ENCODE measurements around the gene SDK1. TPM values are rescaled to one million over a fixed set of nuclear protein-coding genes. Genes with fewer than 3 reads are reported as not detected.
A peak's percentile ranks its signal among the peaks of the same experiment; 100 is the strongest.

The SDK1 gene
- total RNA-seq, 1 donor from 2014 or later, result 37.6 TPM

DNA sequence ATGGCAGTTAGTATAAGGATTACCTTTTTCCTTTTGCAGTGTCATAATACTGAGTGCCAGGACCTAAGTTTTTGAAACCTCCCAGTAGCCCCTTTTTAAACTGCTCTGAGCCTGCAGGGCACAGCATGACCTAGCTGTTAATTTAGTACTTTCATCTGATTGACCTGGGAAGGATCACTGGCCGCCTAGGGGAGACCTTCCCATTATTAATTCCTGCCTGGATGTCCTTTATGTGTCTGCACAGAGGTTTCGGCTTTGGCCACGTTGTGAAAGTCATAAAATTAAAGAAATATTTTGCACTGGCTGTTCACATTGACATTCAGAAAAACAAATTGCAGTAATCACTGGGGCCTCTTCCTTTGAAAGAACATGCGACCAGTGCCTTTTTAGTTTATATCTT lies 290.2 kb downstream of the SDK1 start:
- peak overlapping the region; percentile 69 for H3K27ac Mint-ChIP-seq
- DNase-seq (ENCODE audit: low spot score, unreplicated experiment), result no peak
- peaks cover 14% of the 10 kb centered on the region for H3K4me1 Mint-ChIP-seq (ENCODE audit: low read depth)
- peaks cover 3% of the 10 kb centered on the region for H3K9me3 Mint-ChIP-seq (ENCODE audit: low read depth)
- H3K27me3 Mint-ChIP-seq, result no peaks in the 10 kb centered on the region
- TF ChIP-seq, protein P1, sequence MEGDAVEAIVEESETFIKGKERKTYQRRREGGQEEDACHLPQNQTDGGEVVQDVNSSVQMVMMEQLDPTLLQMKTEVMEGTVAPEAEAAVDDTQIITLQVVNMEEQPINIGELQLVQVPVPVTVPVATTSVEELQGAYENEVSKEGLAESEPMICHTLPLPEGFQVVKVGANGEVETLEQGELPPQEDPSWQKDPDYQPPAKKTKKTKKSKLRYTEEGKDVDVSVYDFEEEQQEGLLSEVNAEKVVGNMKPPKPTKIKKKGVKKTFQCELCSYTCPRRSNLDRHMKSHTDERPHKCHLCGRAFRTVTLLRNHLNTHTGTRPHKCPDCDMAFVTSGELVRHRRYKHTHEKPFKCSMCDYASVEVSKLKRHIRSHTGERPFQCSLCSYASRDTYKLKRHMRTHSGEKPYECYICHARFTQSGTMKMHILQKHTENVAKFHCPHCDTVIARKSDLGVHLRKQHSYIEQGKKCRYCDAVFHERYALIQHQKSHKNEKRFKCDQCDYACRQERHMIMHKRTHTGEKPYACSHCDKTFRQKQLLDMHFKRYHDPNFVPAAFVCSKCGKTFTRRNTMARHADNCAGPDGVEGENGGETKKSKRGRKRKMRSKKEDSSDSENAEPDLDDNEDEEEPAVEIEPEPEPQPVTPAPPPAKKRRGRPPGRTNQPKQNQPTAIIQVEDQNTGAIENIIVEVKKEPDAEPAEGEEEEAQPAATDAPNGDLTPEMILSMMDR (IDR thresholded peaks at IDR 0.05; ENCODE audit: unreplicated experiment), result no peak
- H3K4me3 Mint-ChIP-seq (ENCODE audit: low read depth), result no peak overlapping the region
- no peaks in the 10 kb centered on the region for H3K36me3 Mint-ChIP-seq (ENCODE audit: insufficient read depth)

GRCh38 chr7:3591944-3592343 lies 290.9 kb downstream of the SDK1 start:
- H3K27ac Mint-ChIP-seq, result no peak overlapping the region
- H3K27me3 Mint-ChIP-seq, result no peaks in the 10 kb centered on the region
- H3K4me1 Mint-ChIP-seq (ENCODE audit: low read depth), result peaks cover 14% of the 10 kb centered on the region
- H3K4me3 Mint-ChIP-seq (ENCODE audit: low read depth), result no peak overlapping the region
- TF ChIP-seq, protein P1 (IDR thresholded peaks at IDR 0.05; ENCODE audit: unreplicated experiment), result no peak
- no peaks in the 10 kb centered on the region for H3K36me3 Mint-ChIP-seq (ENCODE audit: insufficient read depth)
- DNase-seq (ENCODE audit: low spot score, unreplicated experiment), result no peak
- H3K9me3 Mint-ChIP-seq (ENCODE audit: low read depth), result peaks cover 3% of the 10 kb centered on the region

GRCh38 chr7:3592401-3593134 lies 291.5 kb downstream of the SDK1 start:
- DNase-seq (ENCODE audit: low spot score, unreplicated experiment), result no peak
- H3K4me3 Mint-ChIP-seq (ENCODE audit: low read depth), result no peak overlapping the region
- no peaks in the 10 kb centered on the region for H3K27me3 Mint-ChIP-seq
- peaks cover 14% of the 10 kb centered on the region for H3K4me1 Mint-ChIP-seq (ENCODE audit: low read depth)
- no peak overlapping the region for H3K27ac Mint-ChIP-seq
- peaks cover 3% of the 10 kb centered on the region for H3K9me3 Mint-ChIP-seq (ENCODE audit: low read depth)
- H3K36me3 Mint-ChIP-seq (ENCODE audit: insufficient read depth), result no peaks in the 10 kb centered on the region
- TF ChIP-seq, protein P1 (IDR thresholded peaks at IDR 0.05; ENCODE audit: unreplicated experiment), result no peak

GRCh38 chr7:3594901-3595300 lies 293.8 kb downstream of the SDK1 start:
- no peaks in the 10 kb centered on the region for H3K27me3 Mint-ChIP-seq

DNA sequence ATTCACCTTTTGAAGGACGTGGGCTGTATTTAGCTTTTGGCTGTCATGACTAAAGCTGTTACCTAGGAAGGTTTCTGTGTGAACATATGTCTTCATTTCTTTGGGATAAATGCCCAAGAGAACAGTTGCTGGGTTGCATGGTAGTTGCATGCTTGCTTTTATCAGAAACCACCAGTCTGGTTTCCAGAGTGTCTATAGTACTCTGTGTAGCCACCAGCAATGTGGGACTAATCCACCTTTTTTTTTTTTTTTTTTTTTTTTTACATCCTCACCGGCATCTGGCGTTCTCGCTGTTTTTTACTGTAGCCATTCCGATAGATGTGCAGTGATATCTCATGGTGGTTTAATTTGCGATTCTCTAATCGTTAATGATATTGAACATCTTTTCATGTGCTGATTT lies 297.8 kb downstream of the SDK1 start:
- Mint-ChIP-seq H3K4me3 (ENCODE audit: low read depth) (no peak overlapping the region), H3K4me1 (ENCODE audit: low read depth) (peaks cover 12% of the 10 kb centered on the region), H3K9me3 (ENCODE audit: low read depth) (peaks cover 6% of the 10 kb centered on the region), H3K36me3 (ENCODE audit: insufficient read depth) (peaks cover 7% of the 10 kb centered on the region), H3K27ac (no peak overlapping the region), H3K27me3 (no peaks in the 10 kb centered on the region)
- DNase-seq (ENCODE audit: low spot score, unreplicated experiment), result no peak
- TF ChIP-seq, protein P1 (IDR thresholded peaks at IDR 0.05; ENCODE audit: unreplicated experiment), result no peak

More at GRCh38 chr7:3594901-3595300, 293.8 kb downstream of the SDK1 start:
- peaks cover 20% of the 10 kb centered on the region for H3K4me1 Mint-ChIP-seq (ENCODE audit: low read depth)
- no peak overlapping the region for H3K4me3 Mint-ChIP-seq (ENCODE audit: low read depth)
- no peak overlapping the region for H3K27ac Mint-ChIP-seq
- peaks cover 3% of the 10 kb centered on the region for H3K9me3 Mint-ChIP-seq (ENCODE audit: low read depth)
- no peaks in the 10 kb centered on the region for H3K36me3 Mint-ChIP-seq (ENCODE audit: insufficient read depth)
- TF ChIP-seq, protein P1 (IDR thresholded peaks at IDR 0.05; ENCODE audit: unreplicated experiment), result no peak
- DNase-seq (ENCODE audit: low spot score, unreplicated experiment), result no peak
